Epithelial cell of proximal tubule (primary cell): ENCODE data around the gene TBC1D10A. TPM values are rescaled to one million over a fixed set of nuclear protein-coding genes. Genes with fewer than 3 reads are reported as not detected.

Experiments
- DNase-seq: peaks from one replicate; pipeline ENCODE4 v3.0.0-alpha.2; 2011; ENCODE audit warnings: low read depth
- H3K4me3 ChIP-seq: 2 replicates; pipeline ENCODE4 v1.5.1; 2011; ENCODE audit warnings: low read depth, mild to moderate bottlenecking, low read length
- CTCF ChIP-seq: conservative IDR thresholded peaks from 2 replicates; pipeline ENCODE4 v1.5.1; 2012; ENCODE audit warnings: low read depth, mild to moderate bottlenecking, low read length
- total RNA-seq: library from RNA; depleted of rRNA; stranded (reverse); fragments of >200 nt; gene quantifications from 2 replicates; pipeline ENCODE4 v1.2.3, GENCODE V29; 2015

The TBC1D10A gene
- total RNA-seq, 1 donor from 2014 or later: 22.9 TPM

DNA sequence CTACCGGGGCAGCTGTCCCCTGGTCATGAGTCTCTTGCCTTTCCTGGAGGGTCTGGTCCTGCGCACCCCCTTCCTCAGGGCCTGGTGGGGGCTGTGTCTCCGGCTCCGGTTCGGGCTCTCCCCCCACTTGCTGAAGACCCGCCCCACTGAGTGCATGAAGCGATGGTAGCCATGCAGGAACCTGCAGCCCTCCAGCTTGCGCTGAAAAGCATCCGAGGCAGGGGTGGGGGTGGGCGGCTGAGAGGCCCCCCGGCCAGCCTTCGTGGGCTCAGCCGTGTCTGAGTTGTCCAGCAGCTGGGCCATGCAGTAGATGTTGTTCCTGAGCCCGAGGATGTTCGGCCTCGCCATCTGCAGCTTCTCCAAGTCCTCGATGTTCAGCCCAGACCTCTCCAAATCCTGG lies 62.9 kb downstream of the TBC1D10A start:
- DNase-seq: no peak
- no peak overlapping the region for H3K4me3 ChIP-seq
- TF ChIP-seq CTCF: no peak

- peak overlapping the region; percentile 38 for H3K4me3 ChIP-seq
- no peak for DNase-seq
- peak; percentile 90 for TF ChIP-seq CTCF
Observed at GRCh38 chr22:30262917-30263741, 63.6 kb downstream of the TBC1D10A start.

GRCh38 chr22:30262112-30262511 lies 64.6 kb downstream of the TBC1D10A start:
- TF ChIP-seq CTCF: no peak
- DNase-seq: no peak
- no peak overlapping the region for H3K4me3 ChIP-seq

DNA sequence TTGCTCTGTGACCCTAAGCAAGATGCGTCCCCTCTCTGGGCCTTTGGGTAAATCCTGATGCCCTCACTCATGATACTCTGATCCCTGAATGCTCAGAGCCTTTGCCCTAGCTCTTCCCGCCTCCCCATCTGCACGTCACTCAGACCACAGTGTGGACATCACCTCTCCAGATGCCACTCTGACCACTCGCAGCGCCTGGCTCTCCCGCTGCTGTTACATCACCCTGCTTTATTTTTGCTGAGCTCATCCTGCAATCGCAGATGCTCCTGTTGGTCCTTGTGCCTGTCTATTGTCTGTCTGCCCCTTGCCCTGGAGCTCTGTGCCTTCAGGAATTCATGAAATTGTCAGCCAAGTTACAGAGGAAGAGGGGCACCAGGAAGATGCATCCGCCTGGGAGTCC lies 65.6 kb downstream of the TBC1D10A start:
- no peak for TF ChIP-seq CTCF
- DNase-seq: no peak

GRCh38 chr22:30260682-30261081 lies 66.1 kb downstream of the TBC1D10A start:
- no peak for TF ChIP-seq CTCF
- no peak overlapping the region for H3K4me3 ChIP-seq
- no peak for DNase-seq

More for the DNA sequence above, 65.6 kb downstream of the TBC1D10A start:
- H3K4me3 ChIP-seq: no peak overlapping the region

- DNase-seq: no peak
- no peak overlapping the region for H3K4me3 ChIP-seq
- TF ChIP-seq CTCF: no peak
Observed at GRCh38 chr22:30260276-30260675, 66.5 kb downstream of the TBC1D10A start.

DNA sequence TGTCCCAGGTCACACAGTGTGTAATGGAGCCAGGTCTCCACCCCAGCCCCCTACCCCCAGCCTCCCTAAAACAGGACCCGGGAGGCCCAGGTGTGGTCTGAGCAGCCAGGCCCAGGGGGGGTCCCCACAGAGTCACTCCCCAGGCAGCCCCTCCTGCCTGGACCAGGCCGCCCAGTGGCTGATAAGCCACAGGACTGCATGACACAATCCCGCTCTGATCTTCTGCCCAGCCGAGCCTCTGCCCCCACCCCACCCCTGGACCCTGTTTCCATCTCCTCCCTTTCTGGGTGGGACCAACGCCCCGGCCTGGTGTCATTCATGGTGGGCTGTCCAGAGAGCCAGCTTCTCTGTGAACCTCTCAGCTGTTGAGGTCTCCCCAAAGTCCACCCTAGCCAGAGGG lies 72.4 kb downstream of the TBC1D10A start:
- peak overlapping the region; percentile 23 for H3K4me3 ChIP-seq
- TF ChIP-seq CTCF: no peak
- DNase-seq: no peak
